Breast epithelium (tissue), 4 donors: Measurements from ENCODE around the gene MR1. TPM values are rescaled to one million over a fixed set of nuclear protein-coding genes. Genes with fewer than 3 reads are reported as not detected.

Source experiments
- DNase-seq, 2 donors: peaks; one replicate each; pipeline ENCODE4 v3.0.0-alpha.2; 2019; ENCODE audit warnings: low spot score in 2 of 2
- H3K27ac ChIP-seq, 2 donors: fragments of 200-600 bp; sonication (generic) in 1 of 2; one replicate each; pipeline ENCODE4 v1.5.1; 2016 to 2019; ENCODE audit warnings: mild to moderate bottlenecking in 1 of 2
- H3K27me3 ChIP-seq, 2 donors: fragments of 200-600 bp; sonication (generic) in 1 of 2; one replicate each; pipeline versions ENCODE4 v1.5.1 to v1.6.0; 2017 to 2019; ENCODE audit warnings: control low read depth in 1 of 2, mild to moderate bottlenecking in 1 of 2
- H3K36me3 ChIP-seq: fragments of 200-600 bp; one replicate; pipeline ENCODE4 v1.5.1; 2019
- H3K4me1 ChIP-seq, 2 donors: fragments of 200-600 bp; sonication (generic); one replicate each; pipeline ENCODE4 v1.5.1; 2016 to 2019; ENCODE audit warnings: control low read depth in 1 of 2
- H3K4me3 ChIP-seq, 3 donors: fragments of 200-600 bp; sonication (generic); 1 replicate in 2 of 3; 2 replicates in 1 of 3; pipeline ENCODE4 v1.5.1; 2016 to 2019; ENCODE audit warnings: mild to moderate bottlenecking in 3 of 3, moderate library complexity in 2 of 3
- H3K9me3 ChIP-seq, 2 donors: fragments of 200-600 bp; sonication (generic) in 1 of 2; one replicate each; pipeline ENCODE4 v1.5.1; 2016 to 2019; ENCODE audit warnings: control low read depth in 1 of 2
- POLR2A ChIP-seq: fragments of 450-650 bp; IDR thresholded peaks from one replicate; pipeline ENCODE4 v1.6.1; 2016; ENCODE audit warnings: antibody characterized with exemption, mild to moderate bottlenecking, moderate library complexity
- POLR2AphosphoS5 ChIP-seq, 3 donors: sonication (generic); formaldehyde crosslinking; IDR thresholded peaks; one replicate each; pipeline ENCODE4 v1.6.1; 2017; ENCODE audit warnings: antibody characterized with exemption in 3 of 3
- intact Hi-C: fragments of 100-400 bp; cut with DNase I; formaldehyde crosslinking; loops from one replicate; pipeline ENCODE4 v1.15.1; 2023; ENCODE audit warnings: low total_unique reads
- total RNA-seq, 3 donors: library from RNA; depleted of rRNA; stranded (reverse); fragments of >200 nt; gene quantifications; one replicate each; pipeline ENCODE4 v1.1.0, GENCODE V29; 2016
- TF ChIP-seq, protein P1 (sequence below), 3 donors: fragments of 450-650 bp; IDR thresholded peaks; one replicate each; pipeline ENCODE4 v1.5.1; 2016 to 2017; ENCODE audit warnings: antibody characterized with exemption in 3 of 3, mild to moderate bottlenecking in 3 of 3, moderate library complexity in 3 of 3

The MR1 gene
- total RNA-seq, 3 donors from 2014 or later = 12.8 to 23.4 (median 15.2) TPM

- H3K4me1 ChIP-seq = no peaks in the 10 kb centered on the region
- H3K9me3 ChIP-seq = no peaks in the 10 kb centered on the region
- H3K36me3 ChIP-seq = peaks cover 7% of the 10 kb centered on the region
- no peak for DNase-seq
- intact Hi-C loops = no loop called here
- H3K4me3 ChIP-seq = no peak overlapping the region
- H3K27ac ChIP-seq = no peak overlapping the region
- H3K27me3 ChIP-seq = no peaks in the 10 kb centered on the region
- no peak for TF ChIP-seq POLR2AphosphoS5 (IDR thresholded peaks at IDR 0.05)
- TF ChIP-seq, protein P1, sequence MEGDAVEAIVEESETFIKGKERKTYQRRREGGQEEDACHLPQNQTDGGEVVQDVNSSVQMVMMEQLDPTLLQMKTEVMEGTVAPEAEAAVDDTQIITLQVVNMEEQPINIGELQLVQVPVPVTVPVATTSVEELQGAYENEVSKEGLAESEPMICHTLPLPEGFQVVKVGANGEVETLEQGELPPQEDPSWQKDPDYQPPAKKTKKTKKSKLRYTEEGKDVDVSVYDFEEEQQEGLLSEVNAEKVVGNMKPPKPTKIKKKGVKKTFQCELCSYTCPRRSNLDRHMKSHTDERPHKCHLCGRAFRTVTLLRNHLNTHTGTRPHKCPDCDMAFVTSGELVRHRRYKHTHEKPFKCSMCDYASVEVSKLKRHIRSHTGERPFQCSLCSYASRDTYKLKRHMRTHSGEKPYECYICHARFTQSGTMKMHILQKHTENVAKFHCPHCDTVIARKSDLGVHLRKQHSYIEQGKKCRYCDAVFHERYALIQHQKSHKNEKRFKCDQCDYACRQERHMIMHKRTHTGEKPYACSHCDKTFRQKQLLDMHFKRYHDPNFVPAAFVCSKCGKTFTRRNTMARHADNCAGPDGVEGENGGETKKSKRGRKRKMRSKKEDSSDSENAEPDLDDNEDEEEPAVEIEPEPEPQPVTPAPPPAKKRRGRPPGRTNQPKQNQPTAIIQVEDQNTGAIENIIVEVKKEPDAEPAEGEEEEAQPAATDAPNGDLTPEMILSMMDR (IDR thresholded peaks at IDR 0.05) = no peak
These were observed 32.5 kb upstream of the MR1 start for GRCh38 chr1:181001091-181001780.

DNA sequence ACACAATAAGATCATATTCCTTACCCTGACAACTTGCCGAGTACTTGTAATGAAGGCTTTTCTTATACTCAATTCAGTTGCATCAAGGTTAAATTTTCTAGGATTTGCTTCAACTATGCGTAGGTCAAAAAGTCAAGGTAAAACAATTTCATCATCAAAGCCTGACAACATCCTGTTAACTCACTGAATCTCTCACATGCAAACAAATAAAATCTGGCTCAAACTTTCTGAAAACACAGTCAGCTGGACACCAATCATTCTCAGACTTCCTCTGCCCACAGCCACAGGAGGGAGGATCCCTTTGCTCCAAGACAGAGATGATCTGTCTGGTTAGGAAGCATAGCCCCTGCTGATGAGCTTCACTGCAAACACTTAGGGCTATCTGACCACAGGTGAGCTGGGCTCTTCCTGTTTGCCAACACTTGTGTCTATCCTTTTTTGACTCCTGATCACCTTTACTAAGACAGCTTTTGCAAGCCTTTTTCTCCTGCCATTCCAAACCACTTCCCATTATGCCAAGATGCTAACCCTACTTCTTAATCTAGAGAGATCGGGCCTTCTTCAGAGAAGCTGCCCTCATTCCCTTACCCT, 31.1 kb upstream of the MR1 start:
- intact Hi-C loops = no loop called here
- no peaks in the 10 kb centered on the region for H3K9me3 ChIP-seq
- no peak for DNase-seq
- TF ChIP-seq POLR2AphosphoS5 (IDR thresholded peaks at IDR 0.05) (no peak), POLR2A (no peak)
- TF ChIP-seq, protein P1 (IDR thresholded peaks at IDR 0.05) = no peak
- H3K36me3 ChIP-seq = peaks cover 7% of the 10 kb centered on the region
- no peak overlapping the region for H3K4me3 ChIP-seq
- H3K4me1 ChIP-seq = no peaks in the 10 kb centered on the region
- no peak overlapping the region for H3K27ac ChIP-seq
- H3K27me3 ChIP-seq = no peaks in the 10 kb centered on the region

GRCh38 chr1:181010789-181011188, 23.0 kb upstream of the MR1 start:
- Histone ChIP-seq H3K36me3 (no peaks in the 10 kb centered on the region), H3K27ac (no peak overlapping the region), H3K9me3 (no peaks in the 10 kb centered on the region), H3K4me3 (no peak overlapping the region), H3K4me1 (peaks cover 0 to 2% of the 10 kb centered on the region in 2 donors), H3K27me3 (no peaks in the 10 kb centered on the region)
- no peak for DNase-seq
- TF ChIP-seq, protein P1 (IDR thresholded peaks at IDR 0.05) = no peak
- no peak for TF ChIP-seq POLR2AphosphoS5 (IDR thresholded peaks at IDR 0.05)
- no peak for TF ChIP-seq POLR2A
- intact Hi-C loops = loop anchor here (2.0 kb wide), 1 partner anchor 22 kb away; the partner anchor contains the start of gene MR1

GRCh38 chr1:181011301-181012202, 22.2 kb upstream of the MR1 start:
- intact Hi-C loops = loop anchor here (2.0 kb wide), 1 partner anchor 21 kb away; the partner anchor contains the start of gene MR1
- Histone ChIP-seq H3K27ac (peak overlapping the region; percentile 29 to 49), H3K9me3 (no peaks in the 10 kb centered on the region), H3K4me1 (peaks cover 0 to 2% of the 10 kb centered on the region in 2 donors), H3K27me3 (no peaks in the 10 kb centered on the region), H3K36me3 (no peaks in the 10 kb centered on the region), H3K4me3 (no peak overlapping the region)
- no peak for DNase-seq
- TF ChIP-seq, protein P1 (IDR thresholded peaks at IDR 0.05) = no peak
- TF ChIP-seq POLR2A = no peak
- TF ChIP-seq POLR2AphosphoS5 (IDR thresholded peaks at IDR 0.05) = no peak
